Measurements from ENCODE around the gene FDXACB1. TPM values are rescaled to one million over a fixed set of nuclear protein-coding genes. Genes with fewer than 3 reads are reported as not detected.

FDXACB1 gene
- total and polyA plus RNA-seq, 8 donors = 1.7 to 5.5 (median 4.5) TPM

DNA sequence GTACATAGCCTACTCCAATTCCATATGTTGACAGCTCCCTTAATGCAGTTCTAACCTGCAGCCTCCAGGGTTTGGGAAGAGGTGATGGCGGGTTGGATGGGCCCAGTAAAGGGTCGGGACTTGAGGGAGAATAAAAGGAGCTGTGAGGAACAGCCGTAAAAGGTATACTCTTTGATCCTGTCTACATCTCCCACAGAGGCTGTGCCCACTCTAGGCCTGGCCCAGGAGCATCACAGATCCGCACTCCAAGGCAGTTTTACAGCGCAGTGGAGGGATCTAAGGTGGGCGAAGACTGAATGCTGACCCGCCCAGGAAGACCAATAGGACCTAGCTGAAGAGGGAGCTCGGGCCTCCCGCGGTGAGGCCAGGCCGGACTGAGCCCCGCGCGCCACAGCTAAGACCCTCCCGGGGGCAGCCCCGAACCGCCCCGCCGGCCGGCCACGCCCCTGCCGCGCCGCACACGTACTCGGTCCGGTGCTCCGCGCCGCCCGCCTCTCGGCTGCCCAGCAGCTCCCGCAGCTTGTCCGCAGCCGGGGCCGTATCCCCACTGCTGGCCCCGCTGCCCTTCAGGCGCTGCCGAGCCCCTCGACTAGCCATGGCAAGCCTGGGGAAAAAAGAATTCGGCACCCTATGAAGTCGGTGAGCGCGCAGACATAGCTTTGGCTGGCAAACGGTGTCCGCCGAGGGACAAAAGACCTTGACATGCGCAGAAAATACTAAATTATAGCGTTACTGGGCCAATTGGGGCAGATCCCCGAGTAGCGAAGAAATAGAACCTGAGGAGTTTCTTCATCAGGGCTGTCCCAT lies 7.9 kb downstream of the FDXACB1 start, which contains the start of gene ALG9:
ALG9 (minus strand) TSS at position 696 of the 807 bp plus-strand sequence; CDS start at position 597, 99 bp downstream.
- DNase-seq = peak; percentile 85 to 92 (median 88)
- intact Hi-C loops (cut with DNase I) = loop anchor here in 1 of 2 donors (10.0 kb wide), 1 partner anchor 54 kb away; no protein-coding TSS in a partner anchor
- Histone ChIP-seq H3K27me3 (no peaks in the 10 kb centered on the region), H3K4me1 (peaks cover 11 to 17% of the 10 kb centered on the region in 2 donors), H3K9me3 (no peaks in the 10 kb centered on the region), H3K4me3 (peak within 1 kb of the TSS; percentile 79 to 92), H3K27ac (peak within 1 kb of the TSS; percentile 82 to 88), H3K36me3 (peaks cover 0 to 28% of the 10 kb centered on the region in 2 donors)
- TF ChIP-seq, protein P1, sequence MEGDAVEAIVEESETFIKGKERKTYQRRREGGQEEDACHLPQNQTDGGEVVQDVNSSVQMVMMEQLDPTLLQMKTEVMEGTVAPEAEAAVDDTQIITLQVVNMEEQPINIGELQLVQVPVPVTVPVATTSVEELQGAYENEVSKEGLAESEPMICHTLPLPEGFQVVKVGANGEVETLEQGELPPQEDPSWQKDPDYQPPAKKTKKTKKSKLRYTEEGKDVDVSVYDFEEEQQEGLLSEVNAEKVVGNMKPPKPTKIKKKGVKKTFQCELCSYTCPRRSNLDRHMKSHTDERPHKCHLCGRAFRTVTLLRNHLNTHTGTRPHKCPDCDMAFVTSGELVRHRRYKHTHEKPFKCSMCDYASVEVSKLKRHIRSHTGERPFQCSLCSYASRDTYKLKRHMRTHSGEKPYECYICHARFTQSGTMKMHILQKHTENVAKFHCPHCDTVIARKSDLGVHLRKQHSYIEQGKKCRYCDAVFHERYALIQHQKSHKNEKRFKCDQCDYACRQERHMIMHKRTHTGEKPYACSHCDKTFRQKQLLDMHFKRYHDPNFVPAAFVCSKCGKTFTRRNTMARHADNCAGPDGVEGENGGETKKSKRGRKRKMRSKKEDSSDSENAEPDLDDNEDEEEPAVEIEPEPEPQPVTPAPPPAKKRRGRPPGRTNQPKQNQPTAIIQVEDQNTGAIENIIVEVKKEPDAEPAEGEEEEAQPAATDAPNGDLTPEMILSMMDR (IDR thresholded peaks at IDR 0.05) = peak in 1 of 2 donors; percentile 20
- ATAC-seq = peak; percentile 95

DNA sequence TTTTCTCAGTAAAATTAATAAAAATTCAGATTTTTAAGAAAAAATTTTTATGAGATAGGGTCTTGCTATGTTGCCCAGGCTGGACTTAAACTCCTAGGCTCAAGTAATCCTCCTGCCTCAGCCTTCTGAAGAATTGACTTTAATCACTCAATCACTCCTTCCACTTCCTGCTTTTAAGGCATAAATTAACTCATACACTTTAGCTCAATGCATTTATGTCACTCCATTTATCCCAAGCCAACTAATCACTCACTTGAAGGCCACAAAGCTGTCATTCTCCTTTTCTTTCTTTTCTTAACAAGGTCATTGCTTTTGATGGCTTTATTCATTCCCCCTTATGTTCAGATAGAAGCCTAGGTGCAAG lies 8.5 kb downstream of the FDXACB1 start:
- H3K36me3 ChIP-seq = peaks cover 0 to 29% of the 10 kb centered on the region in 2 donors
- DNase-seq (peak in 1 of 4 donors; percentile 2), ATAC-seq (no peak)
- TF ChIP-seq, protein P1 (IDR thresholded peaks at IDR 0.05) = no peak
- no peaks in the 10 kb centered on the region for H3K27me3 ChIP-seq
- H3K4me1 ChIP-seq = peaks cover 11 to 17% of the 10 kb centered on the region in 2 donors
- H3K9me3 ChIP-seq = no peaks in the 10 kb centered on the region
- H3K27ac ChIP-seq = peak overlapping the region; percentile 82 to 88
- intact Hi-C loops (cut with DNase I) = loop anchor here in 1 of 2 donors (10.0 kb wide), 1 partner anchor 54 kb away; no protein-coding TSS in a partner anchor
- H3K4me3 ChIP-seq = peak overlapping the region; percentile 79 to 92

DNA sequence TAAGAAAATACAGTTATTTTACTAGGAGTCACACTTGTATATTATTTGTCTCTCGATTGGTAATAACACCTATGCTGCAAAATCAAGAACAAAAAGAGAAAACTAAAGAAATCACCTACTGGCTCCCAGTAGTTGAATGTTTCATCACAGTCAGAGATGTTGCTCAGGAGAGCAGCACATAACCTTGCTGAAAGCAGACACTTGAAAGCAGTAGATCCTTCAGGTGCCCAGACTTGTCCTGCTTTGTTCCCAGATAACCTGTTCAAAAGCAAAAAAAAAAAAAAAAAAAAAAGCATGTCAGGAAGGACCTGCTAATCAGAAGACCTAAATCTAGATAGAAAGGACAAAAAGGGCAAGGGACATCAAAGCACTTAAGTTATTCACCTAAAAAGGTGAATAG lies 8.9 kb downstream of the FDXACB1 start:
- intact Hi-C loops (cut with DNase I) = loop anchor here in 1 of 2 donors (10.0 kb wide), 1 partner anchor 55 kb away; no protein-coding TSS in a partner anchor
- TF ChIP-seq, protein P1 (IDR thresholded peaks at IDR 0.05) = no peak
- H3K36me3 ChIP-seq = peaks cover 0 to 29% of the 10 kb centered on the region in 2 donors
- H3K4me1 ChIP-seq = peaks cover 11 to 17% of the 10 kb centered on the region in 2 donors
- H3K9me3 ChIP-seq = no peaks in the 10 kb centered on the region
- H3K4me3 ChIP-seq = peak overlapping the region in 1 of 2 donors; percentile 92
- H3K27me3 ChIP-seq = no peaks in the 10 kb centered on the region
- ATAC-seq (no peak), DNase-seq (no peak)
- peak overlapping the region; percentile 82 to 88 for H3K27ac ChIP-seq

DNA sequence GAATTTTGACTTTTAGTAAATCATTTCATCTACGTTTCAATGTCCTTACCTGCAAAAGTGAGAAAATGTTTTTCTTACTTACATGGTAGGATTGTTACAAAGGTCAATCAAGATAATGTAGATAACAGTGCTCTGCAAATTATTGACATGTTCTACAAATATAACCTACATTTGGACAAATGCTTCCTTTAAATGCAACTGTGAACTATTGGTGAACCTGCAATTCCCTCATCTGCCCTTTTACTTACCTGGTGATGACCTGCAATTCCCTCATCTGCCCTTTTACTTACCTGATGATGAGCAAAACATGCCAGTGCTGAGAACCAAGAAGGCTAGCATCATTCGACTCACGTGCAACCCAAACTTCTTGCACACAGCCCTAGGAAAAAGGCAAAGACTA lies 18.7 kb downstream of the FDXACB1 start:
- Histone ChIP-seq H3K36me3 (peaks cover 0 to 77% of the 10 kb centered on the region in 2 donors), H3K9me3 (no peaks in the 10 kb centered on the region)

More for the DNA sequence above, 18.7 kb downstream of the FDXACB1 start:
- Histone ChIP-seq H3K27ac (no peak overlapping the region), H3K4me3 (no peak overlapping the region), H3K27me3 (no peaks in the 10 kb centered on the region), H3K4me1 (no peaks in the 10 kb centered on the region)
- intact Hi-C loops (cut with DNase I) = no loop called here
- TF ChIP-seq, protein P1 (IDR thresholded peaks at IDR 0.05) = no peak
- ATAC-seq = no peak
- no peak for DNase-seq
